NB4 (cell line): ENCODE data around the gene SYCP2.

Experiments
- DNase-seq: peaks from one replicate; pipeline ENCODE4 v3.0.0; 2010; ENCODE audit warnings: low read depth
- H3K4me3 ChIP-seq: one replicate; pipeline ENCODE4 v1.5.1; 2011; ENCODE audit warnings: mild to moderate bottlenecking, low read depth, low read length, moderate library complexity
- CTCF ChIP-seq: IDR thresholded peaks from one replicate; pipeline ENCODE4 v1.5.1; 2012; ENCODE audit warnings: low read depth, low read length
- MAX ChIP-seq: IDR thresholded peaks from 2 replicates; pipeline ENCODE4 v1.6.1; 2011; ENCODE audit warnings: low read depth, low read length
- MYC ChIP-seq: IDR thresholded peaks from 2 replicates; pipeline ENCODE4 v1.6.1; 2011; ENCODE audit warnings: low read depth, low read length
- POLR2A ChIP-seq: IDR thresholded peaks from 2 replicates; pipeline ENCODE4 v1.6.1; 2011; ENCODE audit warnings: mild to moderate bottlenecking; ENCODE audit not compliant: insufficient read length; ENCODE audit errors: extremely low read depth

Gene SYCP2

GRCh38 chr20:59912609-59913008, 20.8 kb downstream of the SYCP2 start:
- TF ChIP-seq MYC (no peak), MAX (no peak), CTCF (no peak)
- H3K4me3 ChIP-seq = no peak overlapping the region
- DNase-seq = peak; percentile 45

- H3K4me3 ChIP-seq = no peak overlapping the region
- no peak for DNase-seq
- TF ChIP-seq CTCF (no peak), MYC (no peak), POLR2A (no peak), MAX (no peak)
Measured at GRCh38 chr20:59911041-59911440, 22.4 kb downstream of the SYCP2 start.

- no peak for DNase-seq
- H3K4me3 ChIP-seq = no peak overlapping the region
- TF ChIP-seq MAX (no peak), POLR2A (no peak), CTCF (no peak)
Measured at GRCh38 chr20:59908855-59909254, 24.6 kb downstream of the SYCP2 start.

GRCh38 chr20:59903621-59904020, 29.8 kb downstream of the SYCP2 start:
- TF ChIP-seq MAX (no peak), CTCF (no peak), POLR2A (no peak), MYC (no peak)
- no peak for DNase-seq
- no peak overlapping the region for H3K4me3 ChIP-seq

GRCh38 chr20:59902470-59902869, 31.0 kb downstream of the SYCP2 start:
- H3K4me3 ChIP-seq = no peak overlapping the region
- DNase-seq = no peak
- TF ChIP-seq CTCF (no peak), MYC (no peak), POLR2A (no peak), MAX (no peak)

GRCh38 chr20:59895908-59896307, 37.5 kb downstream of the SYCP2 start:
- TF ChIP-seq CTCF (no peak), POLR2A (no peak), MAX (no peak)
- no peak for DNase-seq
- no peak overlapping the region for H3K4me3 ChIP-seq
